Smooth muscle cell (in vitro differentiated cells): ENCODE data around the gene PPA1. TPM values are rescaled to one million over a fixed set of nuclear protein-coding genes. Genes with fewer than 3 reads are reported as not detected.

ENCODE experiments used
- DNase-seq: peaks from one replicate; lab custom pipeline; 2025; ENCODE audit not compliant: unreplicated experiment; lab: John Stamatoyannopoulos, UW
- H2AFZ ChIP-seq: fragments of 200-600 bp; sonication (generic); 2 replicates; pipeline ENCODE4 v1.6.0; 2016; ENCODE audit warnings: antibody characterized with exemption, low read depth, mild to moderate bottlenecking
- H3F3A ChIP-seq: fragments of 200-600 bp; sonication (generic); 2 replicates; pipeline ENCODE4 v1.6.0; 2017; ENCODE audit warnings: antibody characterized with exemption, low read depth
- H3K27ac ChIP-seq: fragments of 200-600 bp; sonication (generic); 2 replicates; pipeline ENCODE4 v1.5.1; 2016; ENCODE audit warnings: low read depth, mild to moderate bottlenecking
- H3K27me3 ChIP-seq: fragments of 200-600 bp; sonication (generic); 2 replicates; pipeline ENCODE4 v1.6.1; 2016; ENCODE audit warnings: low read depth, mild to moderate bottlenecking
- H3K36me3 ChIP-seq: fragments of 200-600 bp; sonication (generic); 2 replicates; pipeline ENCODE4 v1.5.1; 2016; ENCODE audit warnings: low read depth
- H3K4me1 ChIP-seq: fragments of 200-600 bp; sonication (generic); 2 replicates; pipeline ENCODE4 v1.5.1; 2016; ENCODE audit warnings: low read depth
- H3K4me2 ChIP-seq: fragments of 200-600 bp; sonication (generic); 2 replicates; pipeline ENCODE4 v1.6.0; 2016; ENCODE audit warnings: mild to moderate bottlenecking
- H3K4me3 ChIP-seq: fragments of 200-600 bp; sonication (generic); 2 replicates; pipeline ENCODE4 v1.5.1; 2016; ENCODE audit warnings: mild to moderate bottlenecking
- H3K79me2 ChIP-seq: fragments of 200-600 bp; sonication (generic); 2 replicates; pipeline ENCODE4 v1.6.0; 2016; ENCODE audit warnings: low read depth, mild to moderate bottlenecking
- H3K9ac ChIP-seq: fragments of 200-600 bp; sonication (generic); 2 replicates; pipeline ENCODE4 v1.6.0; 2016; ENCODE audit warnings: low read depth
- H3K9me3 ChIP-seq: fragments of 200-600 bp; sonication (generic); replicated peaks from 2 replicates; pipeline ENCODE4 v1.5.1; 2016; ENCODE audit warnings: low read depth
- H4K20me1 ChIP-seq: fragments of 200-600 bp; sonication (generic); 2 replicates; pipeline ENCODE4 v1.6.0; 2016; ENCODE audit warnings: low read depth
- CTCF ChIP-seq: fragments of 200-600 bp; sonication (generic); IDR thresholded peaks from 2 replicates; pipeline ENCODE4 v1.5.1; 2017; ENCODE audit warnings: borderline replicate concordance, mild to moderate bottlenecking, antibody characterized with exemption; ENCODE audit not compliant: insufficient read depth, poor library complexity, severe bottlenecking
- WGBS: methylation state at CpG from one replicate; pipeline ENCODE4 v1.1.7; 2016; ENCODE audit warnings: low lambda C conversion rate; 5-methylcytosine and 5-hydroxymethylcytosine counted together
- polyA plus RNA-seq: library from polyadenylated mRNA; unstranded; fragments of >200 nt; fragmentation: Nextera tagmentation; extraction: Ambion mirVana; gene quantifications from 2 replicates; pipeline ENCODE4 v1.2.1, GENCODE V29; 2016
- total RNA-seq: library from RNA; depleted of rRNA; stranded (reverse); fragments of >200 nt; gene quantifications from 2 replicates; pipeline ENCODE4 v1.2.3, GENCODE V29; 2014

PPA1 gene
- total and polyA plus RNA-seq, 2 experiments from 2014 or later, result 38.1 to 58.4 TPM

DNA sequence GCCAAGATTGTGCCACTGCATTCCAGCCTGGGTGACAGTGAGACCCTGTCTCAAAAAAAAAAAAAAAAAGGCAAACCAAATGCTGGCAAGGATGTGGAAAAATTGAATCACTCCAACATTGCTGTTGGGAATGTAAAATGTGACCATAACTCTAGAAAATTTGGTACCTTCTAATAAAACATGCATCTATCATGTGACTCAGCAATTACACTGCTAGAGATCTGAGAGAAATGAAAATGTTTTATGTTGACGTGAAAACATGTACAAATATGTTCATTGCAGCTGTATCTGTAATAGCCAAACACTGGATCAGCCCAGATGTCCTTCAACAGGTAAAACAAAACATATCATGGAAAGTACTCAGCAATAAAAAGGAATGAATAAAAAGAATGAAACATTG is 32.1 kb downstream of the PPA1 start:
- Histone ChIP-seq H3K9me3 (no peaks in the 10 kb centered on the region), H4K20me1 (no peaks in the 10 kb centered on the region), H3K27me3 (no peaks in the 10 kb centered on the region), H3K79me2 (no peaks in the 10 kb centered on the region), H3K4me3 (no peak overlapping the region), H3K4me1 (no peaks in the 10 kb centered on the region), H2AFZ (no peak overlapping the region), H3K9ac (no peak overlapping the region), H3K27ac (no peak overlapping the region), H3K36me3 (peaks cover 3% of the 10 kb centered on the region), H3K4me2 (no peak overlapping the region), H3F3A (no peaks in the 10 kb centered on the region)
- WGBS, result 97% methylated on average over 1 of the region's 1 CpG
- no peak for TF ChIP-seq CTCF
- DNase-seq, result no peak

- no peak for TF ChIP-seq CTCF
- Histone ChIP-seq H3K27me3 (no peaks in the 10 kb centered on the region), H3F3A (peaks cover 4% of the 10 kb centered on the region), H3K27ac (no peak overlapping the region), H3K4me2 (no peak overlapping the region), H3K4me3 (no peak overlapping the region), H3K9ac (no peak overlapping the region), H3K4me1 (no peaks in the 10 kb centered on the region), H2AFZ (no peak overlapping the region), H3K36me3 (peaks cover 3% of the 10 kb centered on the region), H4K20me1 (no peaks in the 10 kb centered on the region), H3K9me3 (no peaks in the 10 kb centered on the region), H3K79me2 (no peaks in the 10 kb centered on the region)
- DNase-seq, result no peak
- 91% methylated on average over 5 of the region's 5 CpGs for whole genome bisulfite sequencing
Measured at GRCh38 chr10:70198696-70199466, 34.3 kb downstream of the PPA1 start.

DNA sequence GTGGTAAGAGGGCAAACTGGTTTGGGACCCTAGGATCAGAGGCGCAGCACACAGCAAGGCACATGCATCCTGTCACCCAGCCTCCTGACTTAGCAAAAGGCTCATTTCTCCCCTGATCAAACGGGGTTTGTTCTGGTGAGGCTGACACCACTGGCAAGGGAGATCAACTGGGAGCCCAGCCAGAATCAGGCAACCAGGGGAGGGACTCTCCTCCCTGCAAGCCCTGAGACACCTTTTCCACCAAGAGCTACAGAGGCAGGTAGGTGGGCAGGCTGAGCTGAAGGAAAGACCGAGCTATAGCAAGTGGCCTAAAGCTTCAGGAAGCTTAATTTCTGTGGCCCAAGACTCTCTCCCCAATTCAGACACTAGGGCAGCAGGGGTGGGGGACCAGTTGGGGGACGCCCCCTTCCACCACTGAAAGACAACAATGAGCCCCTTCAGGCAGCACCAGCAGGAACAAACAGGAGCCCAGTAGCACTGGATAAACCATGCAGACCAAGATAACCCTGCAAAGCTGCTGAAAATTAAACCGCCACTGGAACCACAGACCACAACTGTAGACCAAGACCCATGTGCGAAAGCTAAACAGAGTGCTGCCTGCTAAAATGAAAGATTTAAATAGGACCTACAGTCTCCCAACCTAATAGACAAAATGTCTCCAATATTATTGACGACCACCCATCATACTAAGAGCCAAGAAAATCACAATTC is 35.8 kb downstream of the PPA1 start:
- no peak overlapping the region for H3K4me2 ChIP-seq
- 82% methylated on average over 7 of the region's 7 CpGs for WGBS
- H3K27ac ChIP-seq, result no peak overlapping the region

More for the DNA sequence above, 35.8 kb downstream of the PPA1 start:
- no peak for DNase-seq
- TF ChIP-seq CTCF, result no peak
- H3K4me1 ChIP-seq, result no peaks in the 10 kb centered on the region
- H4K20me1 ChIP-seq, result no peaks in the 10 kb centered on the region
- H3K27me3 ChIP-seq, result no peaks in the 10 kb centered on the region
- no peak overlapping the region for H3K4me3 ChIP-seq
- H3K9me3 ChIP-seq, result no peaks in the 10 kb centered on the region
- no peak overlapping the region for H2AFZ ChIP-seq
- no peaks in the 10 kb centered on the region for H3K79me2 ChIP-seq
- peaks cover 3% of the 10 kb centered on the region for H3K36me3 ChIP-seq
- no peak overlapping the region for H3K9ac ChIP-seq
- H3F3A ChIP-seq, result peaks cover 12% of the 10 kb centered on the region
